Muscle layer of colon (tissue), 2 donors: ENCODE results near the gene GCSAML.
"Not testable (repeated sequence)": the region's sequence is repeated elsewhere in the genome, so short reads cannot be mapped to it uniquely, and the experiment has no call there.

Experiments used
- H3K27ac ChIP-seq: one replicate; pipeline ENCODE4 v1.7.0; 2013; ENCODE audit warnings: low read depth, mild to moderate bottlenecking, low read length, moderate library complexity
- H3K27me3 ChIP-seq, 2 donors: one replicate each; pipeline ENCODE4 v1.7.0; 2013; ENCODE audit warnings: low read length in 2 of 2, mild to moderate bottlenecking in 2 of 2; ENCODE audit not compliant: insufficient read depth in 2 of 2, control insufficient read depth in 1 of 2
- H3K36me3 ChIP-seq: one replicate; pipeline ENCODE4 v1.7.0; 2013; ENCODE audit warnings: mild to moderate bottlenecking, low read length; ENCODE audit not compliant: insufficient read depth
- H3K4me1 ChIP-seq: one replicate; pipeline ENCODE4 v1.7.0; 2013; ENCODE audit warnings: mild to moderate bottlenecking, low read length; ENCODE audit not compliant: insufficient read depth
- H3K4me3 ChIP-seq, 2 donors: one replicate each; pipeline ENCODE4 v1.7.0; 2013; ENCODE audit warnings: low read length in 2 of 2, low read depth in 1 of 2, mild to moderate bottlenecking in 1 of 2, moderate library complexity in 1 of 2
- H3K9ac ChIP-seq: one replicate; pipeline ENCODE4 v1.7.0; 2013; ENCODE audit warnings: low read length
- H3K9me3 ChIP-seq: one replicate; pipeline ENCODE4 v1.7.0; 2013; ENCODE audit warnings: mild to moderate bottlenecking, low read length
- donor health status: abdominal sarcoma.
- donor health status: Adenocarcinoma of cecum.

The GCSAML gene

DNA sequence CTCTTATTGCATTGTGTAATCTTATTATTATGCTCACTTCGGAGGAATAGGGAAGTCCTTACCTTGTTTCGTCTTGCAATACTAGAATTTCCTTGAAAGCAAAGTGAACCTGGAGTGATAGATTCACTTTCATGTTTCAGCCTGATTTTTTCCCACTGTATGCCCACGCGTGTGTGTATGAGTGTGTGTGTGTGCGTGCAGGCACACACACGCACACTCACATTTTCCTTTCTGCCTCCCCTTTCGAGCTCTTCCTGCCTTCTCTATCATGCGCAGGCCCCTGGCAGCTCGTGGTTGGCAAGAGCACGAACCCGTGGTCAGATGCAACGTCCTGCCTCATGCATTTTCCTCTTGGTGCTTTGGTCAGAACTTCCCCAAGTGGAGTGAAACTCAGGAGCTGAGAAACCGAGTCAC lies at the start of gene GCSAML:
Gene GCSAML (plus strand): TSS at position 366 of the 414 bp plus-strand sequence. CDS start 58 bp downstream, outside the sequence.
- H3K9me3 ChIP-seq, result no peaks in the 10 kb centered on the region

DNA sequence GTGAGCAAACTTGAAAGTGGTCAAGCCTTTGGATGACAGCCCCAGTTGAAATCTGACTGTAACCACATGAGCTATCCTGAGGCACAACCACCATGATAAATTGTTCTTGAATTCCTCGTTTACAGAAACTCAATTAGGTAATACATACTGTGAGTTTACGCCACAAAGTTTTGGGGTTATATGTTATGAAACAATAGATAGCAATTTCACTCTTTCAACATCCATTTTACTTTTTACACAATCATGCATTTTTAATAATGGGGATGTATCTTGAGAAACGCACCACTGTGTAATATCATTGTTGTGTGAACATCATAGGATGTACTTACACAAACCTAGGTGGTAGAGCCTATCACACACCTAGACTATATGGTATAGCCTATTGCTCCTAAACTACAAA lies 48.1 kb upstream of the GCSAML start:
- no peak overlapping the region for H3K27ac ChIP-seq
- no peak overlapping the region for H3K4me3 ChIP-seq
- no peaks in the 10 kb centered on the region for H3K27me3 ChIP-seq
- no peaks in the 10 kb centered on the region for H3K9me3 ChIP-seq
- H3K9ac ChIP-seq, result no peak overlapping the region
- H3K36me3 ChIP-seq, result no peaks in the 10 kb centered on the region
- H3K4me1 ChIP-seq, result no peaks in the 10 kb centered on the region

More for the DNA sequence above, at the start of gene GCSAML:
- no peak within 1 kb of the TSS for H3K9ac ChIP-seq
- H3K4me1 ChIP-seq, result no peaks in the 10 kb centered on the region
- H3K36me3 ChIP-seq, result no peaks in the 10 kb centered on the region
- H3K4me3 ChIP-seq, result no peak within 1 kb of the TSS
- no peaks in the 10 kb centered on the region for H3K27me3 ChIP-seq
- no peak within 1 kb of the TSS for H3K27ac ChIP-seq

DNA sequence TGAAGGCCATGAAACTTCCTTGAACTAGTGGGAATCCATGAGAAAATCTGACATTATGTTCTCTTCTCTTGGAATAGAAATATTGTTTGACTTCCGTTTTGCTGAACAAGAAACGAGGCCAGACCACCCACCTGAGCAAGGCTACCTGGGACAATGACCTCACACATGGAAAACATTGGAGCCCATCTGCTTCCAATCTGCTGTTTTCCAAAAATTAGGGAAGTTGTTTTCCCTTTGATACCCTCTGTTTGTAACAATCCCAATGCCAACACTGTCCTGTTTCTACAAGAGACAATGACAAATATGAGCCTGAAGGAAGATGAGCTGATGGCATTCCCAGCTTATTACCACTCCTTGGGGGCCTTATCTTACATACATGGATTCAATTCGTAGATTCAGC lies 42.1 kb upstream of the GCSAML start:
- Histone ChIP-seq H3K9ac (no peak overlapping the region), H3K4me3 (no peak overlapping the region), H3K36me3 (no peaks in the 10 kb centered on the region), H3K4me1 (no peaks in the 10 kb centered on the region), H3K27ac (no peak overlapping the region), H3K27me3 (no peaks in the 10 kb centered on the region), H3K9me3 (no peaks in the 10 kb centered on the region)

DNA sequence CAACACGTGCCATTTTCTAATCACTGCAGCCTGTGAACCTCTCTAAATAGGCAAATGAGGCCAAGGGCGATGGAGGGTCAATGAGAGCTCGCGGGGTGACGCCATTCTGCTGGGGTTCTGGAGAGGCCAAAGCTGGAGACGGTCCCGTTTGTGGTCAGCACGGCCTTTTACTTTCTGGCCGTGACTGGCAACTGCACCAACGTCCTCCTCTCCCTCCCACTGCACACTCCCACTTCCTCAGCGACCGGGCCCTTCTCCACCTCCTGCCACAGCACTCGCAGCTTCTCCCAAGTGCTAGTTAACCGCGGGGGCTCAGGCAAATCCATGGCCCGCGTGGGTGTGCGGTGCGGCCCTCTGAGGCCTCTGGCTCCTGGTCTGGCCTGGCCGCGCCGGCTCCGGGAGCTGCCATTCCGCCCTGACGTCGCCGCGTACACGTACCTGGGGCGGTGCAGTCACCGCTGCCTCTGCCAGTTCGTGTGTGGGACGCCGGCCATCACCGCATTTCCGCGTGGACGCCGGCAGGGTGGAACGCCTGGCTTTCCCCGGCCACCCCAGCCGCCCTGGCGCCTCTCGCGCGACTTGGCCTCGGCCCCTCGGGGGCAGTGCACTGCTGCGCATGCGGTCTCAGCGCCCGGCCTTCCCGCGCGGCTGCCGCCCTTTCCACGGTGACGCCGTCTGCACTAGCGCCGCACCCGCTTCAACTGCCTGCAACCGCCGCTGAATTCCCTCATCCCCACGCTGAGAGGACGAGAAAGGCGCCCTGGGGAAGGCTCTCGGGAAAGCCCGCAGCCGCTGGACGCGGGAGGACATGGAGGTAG lies 30.9 kb upstream of the GCSAML start:
- peaks cover 0 to 6% of the 10 kb centered on the region in 2 donors for H3K27me3 ChIP-seq
- H3K4me1 ChIP-seq, result no peaks in the 10 kb centered on the region
- no peak overlapping the region for H3K9ac ChIP-seq
- no peaks in the 10 kb centered on the region for H3K36me3 ChIP-seq
- H3K27ac ChIP-seq, result no peak overlapping the region
- H3K9me3 ChIP-seq, result no peaks in the 10 kb centered on the region
- no peak overlapping the region for H3K4me3 ChIP-seq

DNA sequence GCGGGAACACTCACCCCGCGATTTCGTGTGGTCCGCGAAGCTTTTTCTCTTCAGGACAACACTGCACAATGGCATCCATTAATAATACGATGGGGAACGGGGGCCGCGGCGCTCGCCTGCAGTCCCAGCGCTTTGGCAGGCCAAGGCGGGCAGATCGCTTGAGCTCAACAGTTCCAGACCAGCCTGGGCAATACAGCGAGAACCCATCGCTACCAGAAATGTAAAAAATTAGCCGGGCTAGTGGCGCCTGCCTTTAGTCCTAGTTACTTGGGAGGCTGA lies 30.4 kb upstream of the GCSAML start:
- H3K27me3 ChIP-seq, result peaks cover 0 to 6% of the 10 kb centered on the region in 2 donors
- no peaks in the 10 kb centered on the region for H3K36me3 ChIP-seq
- H3K9me3 ChIP-seq, result no peaks in the 10 kb centered on the region
- H3K9ac ChIP-seq, result no peak overlapping the region
- H3K4me3 ChIP-seq, result no peak overlapping the region
- H3K4me1 ChIP-seq, result no peaks in the 10 kb centered on the region
- no peak overlapping the region for H3K27ac ChIP-seq

DNA sequence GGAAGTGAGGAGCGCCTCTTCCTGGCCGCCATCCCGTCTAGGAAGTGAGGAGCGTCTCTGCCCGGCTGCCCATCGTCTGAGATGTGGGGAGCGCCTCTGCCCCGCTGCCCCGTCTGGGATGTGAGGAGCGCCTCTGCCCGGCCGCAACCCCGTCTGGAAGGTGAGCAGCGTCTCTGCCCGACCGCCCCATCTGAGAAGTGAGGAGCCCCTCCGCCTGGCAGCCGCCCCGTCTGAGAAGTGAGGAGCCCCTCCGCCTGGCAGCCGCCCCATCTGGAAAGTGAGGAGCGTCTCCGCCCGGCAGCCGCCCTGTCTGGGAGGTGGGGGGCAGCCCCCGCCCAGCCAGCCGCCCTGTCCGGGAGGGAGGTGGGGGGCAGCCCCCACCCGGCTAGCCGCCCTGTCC lies 27.0 kb upstream of the GCSAML start:
- H3K27ac ChIP-seq, H3K9me3 ChIP-seq, H3K4me1 ChIP-seq, H3K27me3 ChIP-seq, H3K36me3 ChIP-seq, H3K9ac ChIP-seq, H3K4me3 ChIP-seq: not testable (repeated sequence)

DNA sequence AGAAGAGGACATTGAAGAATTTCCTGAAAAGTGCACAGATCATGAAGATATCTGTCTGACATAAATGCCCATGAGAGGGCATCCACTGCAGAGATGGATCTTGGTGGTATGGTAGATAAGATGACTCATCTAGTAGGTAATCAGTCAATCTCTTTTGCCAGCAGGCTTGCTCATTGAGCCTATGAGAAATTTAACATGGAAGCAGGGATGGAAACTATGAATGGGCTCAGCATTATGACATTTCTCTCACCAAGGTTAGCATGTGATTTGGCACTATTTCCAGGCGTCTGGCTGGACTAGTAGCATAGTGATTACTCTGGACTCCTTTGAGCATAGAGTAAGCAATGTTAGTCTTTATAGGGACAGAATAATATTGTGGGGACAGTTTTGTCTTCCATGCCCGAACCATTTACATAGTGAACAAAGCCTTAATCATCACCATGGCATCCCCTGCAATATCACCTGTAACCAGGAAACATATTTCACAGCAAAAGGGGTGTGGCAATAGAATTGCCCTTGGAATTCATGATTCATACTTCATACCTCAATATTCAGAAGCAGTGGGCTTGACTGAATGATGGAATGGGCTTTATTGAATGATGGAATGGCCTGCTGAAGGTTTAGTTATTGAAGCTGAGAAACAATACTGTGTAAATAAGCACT lies 20.0 kb upstream of the GCSAML start:
- no peaks in the 10 kb centered on the region for H3K9me3 ChIP-seq
- no peaks in the 10 kb centered on the region for H3K4me1 ChIP-seq
- no peak overlapping the region for H3K27ac ChIP-seq
- H3K36me3 ChIP-seq, result no peaks in the 10 kb centered on the region
- no peak overlapping the region for H3K9ac ChIP-seq
- no peak overlapping the region for H3K4me3 ChIP-seq
- H3K27me3 ChIP-seq, result peaks cover 0 to 5% of the 10 kb centered on the region in 2 donors

DNA sequence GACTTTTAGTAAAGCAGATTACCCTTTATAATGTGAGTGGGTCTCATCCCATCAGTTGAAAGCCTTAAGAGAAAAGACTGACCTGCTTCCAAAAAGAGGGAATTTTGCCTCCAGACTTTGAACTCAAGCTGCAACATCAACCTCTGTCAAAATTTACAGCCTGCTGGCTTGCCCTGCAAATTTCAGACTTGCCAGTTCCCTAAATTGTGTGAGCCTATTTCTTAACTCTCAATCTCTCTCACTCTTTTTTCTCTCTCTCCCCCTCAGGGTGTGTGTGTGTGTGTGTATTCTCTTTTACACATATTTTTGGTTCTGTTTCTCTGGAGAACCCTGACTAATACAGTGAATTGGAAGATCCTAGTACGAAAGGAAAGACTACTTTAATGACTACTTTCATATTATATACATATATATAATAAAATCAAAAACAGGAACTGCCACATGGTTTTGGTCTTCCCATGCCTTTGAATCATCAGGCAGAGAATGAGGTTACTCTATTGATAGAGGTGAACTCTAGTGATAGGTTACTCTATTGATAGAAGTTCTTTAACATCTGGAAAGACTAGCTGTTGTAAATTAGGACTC lies 19.1 kb upstream of the GCSAML start:
- no peak overlapping the region for H3K4me3 ChIP-seq
- no peaks in the 10 kb centered on the region for H3K36me3 ChIP-seq
- H3K27me3 ChIP-seq, result peaks cover 0 to 5% of the 10 kb centered on the region in 2 donors
- H3K27ac ChIP-seq, result no peak overlapping the region
- H3K9me3 ChIP-seq, result no peaks in the 10 kb centered on the region
- no peak overlapping the region for H3K9ac ChIP-seq
- H3K4me1 ChIP-seq, result no peaks in the 10 kb centered on the region

DNA sequence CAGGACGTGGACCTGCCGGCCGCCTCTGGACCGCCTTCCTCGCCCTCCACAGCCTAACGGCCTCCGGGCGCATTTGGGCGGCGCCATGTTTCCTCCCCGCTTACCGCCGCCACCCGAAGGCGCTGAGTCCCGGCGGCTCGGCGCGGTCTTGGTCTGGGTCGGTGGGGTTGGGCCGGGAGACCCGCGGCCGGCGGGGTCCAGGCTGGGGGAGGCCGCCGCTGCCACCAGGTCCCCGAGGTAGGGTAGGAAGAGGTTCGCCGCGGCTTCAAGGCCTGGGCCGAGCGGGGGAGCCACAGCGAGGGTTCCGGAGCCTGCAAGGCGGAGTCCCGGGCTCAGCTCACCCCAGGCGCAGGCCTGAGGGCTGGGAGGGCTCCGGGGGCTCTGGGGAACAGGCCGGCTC lies 18.1 kb upstream of the GCSAML start:
- H3K4me3 ChIP-seq, result peak overlapping the region in 1 of 2 donors; percentile 8
- H3K27ac ChIP-seq, result no peak overlapping the region
- H3K9me3 ChIP-seq, result no peaks in the 10 kb centered on the region

DNA sequence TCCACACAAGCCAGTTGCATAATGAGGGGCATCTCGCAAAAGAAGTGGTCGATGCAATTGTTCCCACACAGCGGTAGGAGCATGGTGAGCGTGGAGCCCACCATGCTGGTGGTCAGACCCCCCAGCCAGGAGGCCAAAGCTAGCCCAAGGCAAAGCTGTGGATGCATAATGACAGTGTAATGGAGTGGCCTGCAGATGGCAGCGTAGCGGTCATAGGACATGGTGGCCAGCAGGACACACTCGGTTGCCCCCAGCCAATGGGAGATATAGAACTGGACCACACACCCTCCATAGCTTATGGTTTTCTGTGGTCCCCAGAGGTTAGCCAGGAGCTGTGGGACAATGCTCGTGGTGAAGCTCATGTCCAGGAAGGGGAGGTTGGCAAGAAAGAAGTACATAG lies 17.0 kb upstream of the GCSAML start:
- Histone ChIP-seq H3K27me3 (peaks cover 0 to 5% of the 10 kb centered on the region in 2 donors), H3K9ac (no peak overlapping the region), H3K27ac (no peak overlapping the region), H3K9me3 (no peaks in the 10 kb centered on the region), H3K4me1 (no peaks in the 10 kb centered on the region), H3K36me3 (no peaks in the 10 kb centered on the region), H3K4me3 (no peak overlapping the region)

More for the DNA sequence above, 18.1 kb upstream of the GCSAML start:
- Histone ChIP-seq H3K9ac (no peak overlapping the region), H3K4me1 (no peaks in the 10 kb centered on the region), H3K27me3 (peaks cover 0 to 5% of the 10 kb centered on the region in 2 donors), H3K36me3 (no peaks in the 10 kb centered on the region)

DNA sequence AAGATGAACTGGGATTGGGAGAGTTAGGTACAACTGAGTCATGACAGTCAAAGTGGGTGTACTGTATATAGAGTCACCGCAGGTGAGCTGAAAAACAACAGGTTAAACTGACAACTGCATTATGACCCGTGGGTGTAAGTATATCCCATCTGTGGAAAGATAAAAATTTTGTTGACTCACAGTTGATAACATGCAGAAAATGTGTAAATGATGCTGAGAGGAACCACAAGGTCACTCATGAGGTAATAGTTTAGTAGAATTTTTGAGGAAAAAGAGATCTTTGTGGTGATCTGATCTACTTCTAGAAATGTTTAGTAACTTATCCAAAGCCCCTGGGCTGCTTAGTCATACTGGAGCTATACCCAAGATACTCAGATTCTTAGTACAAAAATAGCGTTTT lies 13.5 kb upstream of the GCSAML start:
- Histone ChIP-seq H3K36me3 (no peaks in the 10 kb centered on the region), H3K4me1 (no peaks in the 10 kb centered on the region), H3K27ac (no peak overlapping the region), H3K27me3 (peaks cover 0 to 5% of the 10 kb centered on the region in 2 donors), H3K9ac (no peak overlapping the region), H3K9me3 (no peaks in the 10 kb centered on the region), H3K4me3 (no peak overlapping the region)
